Measurements from ENCODE around the gene FAM13A.
"Not testable (repeated sequence)": the region's sequence is repeated elsewhere in the genome, so short reads cannot be mapped to it uniquely, and the experiment has no call there.

The FAM13A gene

GRCh38 chr4:88967883-88968331 is 89.1 kb downstream of the FAM13A start:
- in situ Hi-C loops (cut with HindIII; ENCODE audit: low sequenced_read_pairs) = no loop called here

- in situ Hi-C loops (cut with HindIII; ENCODE audit: low sequenced_read_pairs) = no loop called here
Observed at GRCh38 chr4:88965053-88965452, 91.9 kb downstream of the FAM13A start.

- in situ Hi-C loops (cut with HindIII; ENCODE audit: low sequenced_read_pairs) = no loop called here
Observed at GRCh38 chr4:88964450-88964849, 92.5 kb downstream of the FAM13A start.

GRCh38 chr4:88963817-88964216 is 93.2 kb downstream of the FAM13A start:
- in situ Hi-C loops (cut with HindIII; ENCODE audit: low sequenced_read_pairs) = no loop called here

- in situ Hi-C loops (cut with HindIII; ENCODE audit: low sequenced_read_pairs) = no loop called here
Observed at GRCh38 chr4:88962396-88962795, 94.6 kb downstream of the FAM13A start.

- in situ Hi-C loops (cut with HindIII; ENCODE audit: low sequenced_read_pairs) = no loop called here
Observed at GRCh38 chr4:88960576-88960975, 96.4 kb downstream of the FAM13A start.

- in situ Hi-C loops (cut with HindIII; ENCODE audit: low sequenced_read_pairs) = no loop called here
Observed at GRCh38 chr4:88958080-88958479, 98.9 kb downstream of the FAM13A start.

- in situ Hi-C loops (cut with HindIII; ENCODE audit: low sequenced_read_pairs) = no loop called here
Observed at GRCh38 chr4:88957570-88957969, 99.4 kb downstream of the FAM13A start.

GRCh38 chr4:88955580-88956380 is 101.2 kb downstream of the FAM13A start:
- in situ Hi-C loops (cut with HindIII; ENCODE audit: low sequenced_read_pairs) = no loop called here

- in situ Hi-C loops (cut with HindIII; ENCODE audit: low sequenced_read_pairs) = no loop called here
Observed at GRCh38 chr4:88953400-88953799, 103.6 kb downstream of the FAM13A start.

GRCh38 chr4:88952081-88952480 is 104.9 kb downstream of the FAM13A start:
- in situ Hi-C loops (cut with HindIII; ENCODE audit: low sequenced_read_pairs) = no loop called here

GRCh38 chr4:88949605-88950004 is 107.4 kb downstream of the FAM13A start:
- in situ Hi-C loops (cut with HindIII; ENCODE audit: low sequenced_read_pairs) = no loop called here

- in situ Hi-C loops (cut with HindIII; ENCODE audit: low sequenced_read_pairs) = no loop called here
Observed at GRCh38 chr4:88940506-88940905, 116.5 kb downstream of the FAM13A start.

- in situ Hi-C loops (cut with HindIII; ENCODE audit: low sequenced_read_pairs) = no loop called here
Observed at GRCh38 chr4:88939697-88940096, 117.3 kb downstream of the FAM13A start.

GRCh38 chr4:88938138-88938537 is 118.8 kb downstream of the FAM13A start:
- in situ Hi-C loops (cut with HindIII; ENCODE audit: low sequenced_read_pairs) = no loop called here

GRCh38 chr4:88937081-88937480 is 119.9 kb downstream of the FAM13A start:
- in situ Hi-C loops (cut with HindIII; ENCODE audit: low sequenced_read_pairs) = no loop called here

GRCh38 chr4:88933414-88934160 is 123.4 kb downstream of the FAM13A start:
- in situ Hi-C loops (cut with HindIII; ENCODE audit: low sequenced_read_pairs) = no loop called here

- in situ Hi-C loops (cut with HindIII; ENCODE audit: low sequenced_read_pairs) = no loop called here
Observed at GRCh38 chr4:88928852-88929251, 128.1 kb downstream of the FAM13A start.

GRCh38 chr4:88927420-88927819 is 129.6 kb downstream of the FAM13A start:
- in situ Hi-C loops (cut with HindIII; ENCODE audit: low sequenced_read_pairs) = no loop called here

GRCh38 chr4:88919056-88919455 is 137.9 kb downstream of the FAM13A start:
- in situ Hi-C loops (cut with HindIII; ENCODE audit: low sequenced_read_pairs) = no loop called here

- in situ Hi-C loops (cut with HindIII; ENCODE audit: low sequenced_read_pairs) = not testable (repeated sequence)
Observed at GRCh38 chr4:88913181-88913580, 143.8 kb downstream of the FAM13A start.

Measured in DLD1 (cell line).